Retina (tissue), 1 donor: ENCODE results near the gene TSR1.
A peak's percentile ranks its signal among the peaks of the same experiment; 100 is the strongest.
"Not testable (repeated sequence)": the region's sequence is repeated elsewhere in the genome, so short reads cannot be mapped to it uniquely, and the experiment has no call there.

Source experiments
- DNase-seq: peaks from one replicate; pipeline ENCODE4 v3.0.0-alpha.2; 2016

Gene TSR1

GRCh38 chr17:2335726-2336214 lies 487 bp downstream of the TSR1 start:
- DNase-seq = no peak

- no peak for DNase-seq
Measured at GRCh38 chr17:2331303-2331702, 5.0 kb downstream of the TSR1 start.

GRCh38 chr17:2323629-2324314 lies 12.5 kb downstream of the TSR1 start:
- no peak for DNase-seq

GRCh38 chr17:2321399-2321798 lies 14.9 kb downstream of the TSR1 start:
- DNase-seq = no peak

- DNase-seq = no peak
Measured at GRCh38 chr17:2319051-2319450, 17.2 kb downstream of the TSR1 start.

- DNase-seq = no peak
Measured at GRCh38 chr17:2317796-2318195, 18.5 kb downstream of the TSR1 start.

GRCh38 chr17:2316916-2317205 lies 19.4 kb downstream of the TSR1 start:
- DNase-seq = not testable (repeated sequence)

- no peak for DNase-seq
Measured at GRCh38 chr17:2312736-2313135, 23.5 kb downstream of the TSR1 start.

- DNase-seq = no peak
Measured at GRCh38 chr17:2309338-2310154, 26.7 kb downstream of the TSR1 start.

GRCh38 chr17:2304931-2305330 lies 31.3 kb downstream of the TSR1 start:
- DNase-seq = no peak

- DNase-seq = peak; percentile 95
Measured at GRCh38 chr17:2303204-2304188, 32.8 kb downstream of the TSR1 start, which contains the start of the genes SMG6 and SRR. Gene SMG6 (minus strand): TSS chr17:2303785. CDS start chr17:2303720, 65 bp downstream. Gene SRR (plus strand): TSS chr17:2303950. CDS start chr17:2315561, 11,611 bp downstream.

- DNase-seq = no peak
Measured at GRCh38 chr17:2302778-2303203, 33.5 kb downstream of the TSR1 start.

GRCh38 chr17:2299756-2300155 lies 36.5 kb downstream of the TSR1 start:
- no peak for DNase-seq

GRCh38 chr17:2299136-2299535 lies 37.1 kb downstream of the TSR1 start:
- no peak for DNase-seq

- no peak for DNase-seq
Measured at GRCh38 chr17:2297023-2297422, 39.2 kb downstream of the TSR1 start.

- no peak for DNase-seq
Measured at GRCh38 chr17:2295575-2295974, 40.7 kb downstream of the TSR1 start.

- peak; percentile 29 for DNase-seq
Measured at GRCh38 chr17:2292100-2292499, 44.2 kb downstream of the TSR1 start.

- DNase-seq = no peak
Measured at GRCh38 chr17:2289878-2290478, 46.3 kb downstream of the TSR1 start.

- no peak for DNase-seq
Measured at GRCh38 chr17:2283302-2283701, 53.0 kb downstream of the TSR1 start.

- peak; percentile 52 for DNase-seq
Measured at GRCh38 chr17:2282297-2282873, 53.9 kb downstream of the TSR1 start.

GRCh38 chr17:2279707-2280106 lies 56.5 kb downstream of the TSR1 start:
- no peak for DNase-seq
